Activated naive CD8-positive, alpha-beta T cell treated with anti-CD3 and anti-CD28 coated beads, Interleukin-2, amount 10 ng/mL, durations not matched to agents 7 days and 5 days (primary cell): ENCODE results near the gene RABGAP1L. TPM values are rescaled to one million over a fixed set of nuclear protein-coding genes. Genes with fewer than 3 reads are reported as not detected.

Source experiments
- ATAC-seq: fragments of 150-1000 bp; cut with Tn5 transposase; one replicate; pipeline ENCODE4 v1.10.0; 2021; ENCODE audit warnings: low read depth, moderate library complexity
- POLR2A ChIA-PET: fragments of 350-600 bp; sonication (Branson Sonifier 250); formaldehyde crosslinking; loops from one replicate; lab custom pipeline; 2021; ENCODE audit warnings: antibody characterized with exemption; lab: Charles Lee
- DNase-seq: peaks from one replicate; pipeline ENCODE4 v3.0.0; 2021
- H3K27ac Mint-ChIP-seq: one replicate; pipeline ENCODE4 v1.8.0; 2022; ENCODE audit warnings: mild to moderate bottlenecking, mixed read lengths
- H3K27me3 Mint-ChIP-seq: one replicate; pipeline ENCODE4 v1.8.0; 2022; ENCODE audit warnings: mild to moderate bottlenecking, moderate library complexity, mixed read lengths
- H3K36me3 Mint-ChIP-seq: one replicate; pipeline ENCODE4 v1.8.0; 2021; ENCODE audit warnings: mild to moderate bottlenecking, mixed read lengths
- H3K4me1 Mint-ChIP-seq: one replicate; pipeline ENCODE4 v1.8.0; 2021; ENCODE audit warnings: mixed read lengths
- H3K4me3 Mint-ChIP-seq: one replicate; pipeline ENCODE4 v1.8.0; 2022; ENCODE audit warnings: mild to moderate bottlenecking, moderate library complexity, mixed read lengths
- H3K9me3 Mint-ChIP-seq: one replicate; pipeline ENCODE4 v1.8.0; 2021; ENCODE audit warnings: mixed read lengths
- total RNA-seq, 2 experiments: library from RNA; stranded (reverse); gene quantifications; one replicate each; pipeline ENCODE4 v1.2.3, GENCODE V29; 2021

Gene RABGAP1L
- total RNA-seq, 2 experiments from 2014 or later, result 64.8 to 69.9 TPM

GRCh38 chr1:174720618-174721017, 561.3 kb downstream of the RABGAP1L start:
- Mint-ChIP-seq H3K4me1 (peaks cover 2% of the 10 kb centered on the region), H3K4me3 (no peak overlapping the region), H3K27me3 (no peaks in the 10 kb centered on the region), H3K9me3 (no peaks in the 10 kb centered on the region), H3K36me3 (no peaks in the 10 kb centered on the region), H3K27ac (no peak overlapping the region)
- ATAC-seq (no peak), DNase-seq (no peak)
- POLR2A ChIA-PET, result no interaction called here

- peaks cover 2% of the 10 kb centered on the region for H3K4me1 Mint-ChIP-seq
- no peaks in the 10 kb centered on the region for H3K9me3 Mint-ChIP-seq
- no peaks in the 10 kb centered on the region for H3K36me3 Mint-ChIP-seq
- no peak overlapping the region for H3K4me3 Mint-ChIP-seq
- no peak overlapping the region for H3K27ac Mint-ChIP-seq
- no peak for DNase-seq
- H3K27me3 Mint-ChIP-seq, result no peaks in the 10 kb centered on the region
- POLR2A ChIA-PET, result no interaction called here
- no peak for ATAC-seq
Measured at GRCh38 chr1:174721246-174721645, 561.9 kb downstream of the RABGAP1L start.

- no peak for ATAC-seq
- H3K27ac Mint-ChIP-seq, result no peak overlapping the region
Measured at GRCh38 chr1:174723816-174724215, 564.5 kb downstream of the RABGAP1L start.

GRCh38 chr1:174724219-174724618, 564.9 kb downstream of the RABGAP1L start:
- Mint-ChIP-seq H3K4me1 (no peaks in the 10 kb centered on the region), H3K9me3 (no peaks in the 10 kb centered on the region), H3K36me3 (no peaks in the 10 kb centered on the region), H3K27ac (no peak overlapping the region), H3K4me3 (no peak overlapping the region), H3K27me3 (no peaks in the 10 kb centered on the region)
- ATAC-seq (no peak), DNase-seq (no peak)
- POLR2A ChIA-PET, result no interaction called here

More at GRCh38 chr1:174723816-174724215, 564.5 kb downstream of the RABGAP1L start:
- H3K9me3 Mint-ChIP-seq, result no peaks in the 10 kb centered on the region
- no peaks in the 10 kb centered on the region for H3K4me1 Mint-ChIP-seq
- no peaks in the 10 kb centered on the region for H3K27me3 Mint-ChIP-seq
- H3K4me3 Mint-ChIP-seq, result no peak overlapping the region
- POLR2A ChIA-PET, result no interaction called here
- no peak for DNase-seq
- no peaks in the 10 kb centered on the region for H3K36me3 Mint-ChIP-seq

GRCh38 chr1:174726167-174726879, 567.0 kb downstream of the RABGAP1L start:
- DNase-seq (no peak), ATAC-seq (no peak)
- no peak overlapping the region for H3K27ac Mint-ChIP-seq
- H3K4me3 Mint-ChIP-seq, result no peak overlapping the region
- POLR2A ChIA-PET, result no interaction called here
- H3K36me3 Mint-ChIP-seq, result no peaks in the 10 kb centered on the region
- H3K27me3 Mint-ChIP-seq, result no peaks in the 10 kb centered on the region
- H3K4me1 Mint-ChIP-seq, result no peaks in the 10 kb centered on the region
- H3K9me3 Mint-ChIP-seq, result no peaks in the 10 kb centered on the region

- ATAC-seq (no peak), DNase-seq (no peak)
- POLR2A ChIA-PET, result no interaction called here
- no peaks in the 10 kb centered on the region for H3K36me3 Mint-ChIP-seq
- H3K27me3 Mint-ChIP-seq, result no peaks in the 10 kb centered on the region
- H3K4me3 Mint-ChIP-seq, result no peak overlapping the region
- H3K27ac Mint-ChIP-seq, result no peak overlapping the region
- H3K4me1 Mint-ChIP-seq, result no peaks in the 10 kb centered on the region
- no peaks in the 10 kb centered on the region for H3K9me3 Mint-ChIP-seq
Measured at GRCh38 chr1:174726880-174727585, 567.7 kb downstream of the RABGAP1L start.

GRCh38 chr1:174734270-174734669, 575.0 kb downstream of the RABGAP1L start:
- POLR2A ChIA-PET, result no interaction called here
- Mint-ChIP-seq H3K27ac (no peak overlapping the region), H3K9me3 (peaks cover 1% of the 10 kb centered on the region), H3K4me1 (no peaks in the 10 kb centered on the region), H3K27me3 (no peaks in the 10 kb centered on the region), H3K4me3 (no peak overlapping the region), H3K36me3 (no peaks in the 10 kb centered on the region)
- ATAC-seq (no peak), DNase-seq (no peak)

- ATAC-seq (no peak), DNase-seq (no peak)
- Mint-ChIP-seq H3K27ac (no peak overlapping the region), H3K4me3 (no peak overlapping the region), H3K27me3 (no peaks in the 10 kb centered on the region), H3K4me1 (no peaks in the 10 kb centered on the region), H3K9me3 (peaks cover 1% of the 10 kb centered on the region), H3K36me3 (no peaks in the 10 kb centered on the region)
- POLR2A ChIA-PET, result no interaction called here
Measured at GRCh38 chr1:174736831-174737230, 577.5 kb downstream of the RABGAP1L start.

- POLR2A ChIA-PET, result no interaction called here
- no peak overlapping the region for H3K4me3 Mint-ChIP-seq
- DNase-seq (no peak), ATAC-seq (no peak)
- peaks cover 3% of the 10 kb centered on the region for H3K4me1 Mint-ChIP-seq
- no peak overlapping the region for H3K27ac Mint-ChIP-seq
- H3K36me3 Mint-ChIP-seq, result no peaks in the 10 kb centered on the region
- peaks cover 1% of the 10 kb centered on the region for H3K9me3 Mint-ChIP-seq
- no peaks in the 10 kb centered on the region for H3K27me3 Mint-ChIP-seq
Measured at GRCh38 chr1:174740249-174740968, 581.1 kb downstream of the RABGAP1L start.

- H3K27ac Mint-ChIP-seq, result no peak overlapping the region
- H3K27me3 Mint-ChIP-seq, result peaks cover 3% of the 10 kb centered on the region
- POLR2A ChIA-PET, result no interaction called here
Measured at GRCh38 chr1:174742805-174743653, 583.7 kb downstream of the RABGAP1L start.

GRCh38 chr1:174743654-174744561, 584.6 kb downstream of the RABGAP1L start:
- no peak overlapping the region for H3K27ac Mint-ChIP-seq
- peaks cover 3% of the 10 kb centered on the region for H3K4me1 Mint-ChIP-seq
- no peaks in the 10 kb centered on the region for H3K9me3 Mint-ChIP-seq
- no peak for DNase-seq
- H3K4me3 Mint-ChIP-seq, result no peak overlapping the region
- no peaks in the 10 kb centered on the region for H3K36me3 Mint-ChIP-seq
- no peak for ATAC-seq
- H3K27me3 Mint-ChIP-seq, result peaks cover 3% of the 10 kb centered on the region
- POLR2A ChIA-PET, result no interaction called here

More at GRCh38 chr1:174742805-174743653, 583.7 kb downstream of the RABGAP1L start:
- H3K36me3 Mint-ChIP-seq, result no peaks in the 10 kb centered on the region
- ATAC-seq (no peak), DNase-seq (no peak)
- peaks cover 3% of the 10 kb centered on the region for H3K4me1 Mint-ChIP-seq
- no peak overlapping the region for H3K4me3 Mint-ChIP-seq
- H3K9me3 Mint-ChIP-seq, result no peaks in the 10 kb centered on the region

- no peak overlapping the region for H3K4me3 Mint-ChIP-seq
- H3K27ac Mint-ChIP-seq, result no peak overlapping the region
- DNase-seq (no peak), ATAC-seq (no peak)
- H3K9me3 Mint-ChIP-seq, result no peaks in the 10 kb centered on the region
- POLR2A ChIA-PET, result no interaction called here
- H3K4me1 Mint-ChIP-seq, result peaks cover 3% of the 10 kb centered on the region
- peaks cover 3% of the 10 kb centered on the region for H3K27me3 Mint-ChIP-seq
- H3K36me3 Mint-ChIP-seq, result no peaks in the 10 kb centered on the region
Measured at GRCh38 chr1:174744886-174745285, 585.6 kb downstream of the RABGAP1L start.
